DMS153 (cell line): Measurements from ENCODE around the gene RTN4R.
"Not testable (repeated sequence)": the region's sequence is repeated elsewhere in the genome, so short reads cannot be mapped to it uniquely, and the experiment has no call there.

ENCODE experiments used
- DNase-seq: peaks from one replicate; lab custom pipeline; 2025; lab: John Stamatoyannopoulos, UW

Gene RTN4R

DNA sequence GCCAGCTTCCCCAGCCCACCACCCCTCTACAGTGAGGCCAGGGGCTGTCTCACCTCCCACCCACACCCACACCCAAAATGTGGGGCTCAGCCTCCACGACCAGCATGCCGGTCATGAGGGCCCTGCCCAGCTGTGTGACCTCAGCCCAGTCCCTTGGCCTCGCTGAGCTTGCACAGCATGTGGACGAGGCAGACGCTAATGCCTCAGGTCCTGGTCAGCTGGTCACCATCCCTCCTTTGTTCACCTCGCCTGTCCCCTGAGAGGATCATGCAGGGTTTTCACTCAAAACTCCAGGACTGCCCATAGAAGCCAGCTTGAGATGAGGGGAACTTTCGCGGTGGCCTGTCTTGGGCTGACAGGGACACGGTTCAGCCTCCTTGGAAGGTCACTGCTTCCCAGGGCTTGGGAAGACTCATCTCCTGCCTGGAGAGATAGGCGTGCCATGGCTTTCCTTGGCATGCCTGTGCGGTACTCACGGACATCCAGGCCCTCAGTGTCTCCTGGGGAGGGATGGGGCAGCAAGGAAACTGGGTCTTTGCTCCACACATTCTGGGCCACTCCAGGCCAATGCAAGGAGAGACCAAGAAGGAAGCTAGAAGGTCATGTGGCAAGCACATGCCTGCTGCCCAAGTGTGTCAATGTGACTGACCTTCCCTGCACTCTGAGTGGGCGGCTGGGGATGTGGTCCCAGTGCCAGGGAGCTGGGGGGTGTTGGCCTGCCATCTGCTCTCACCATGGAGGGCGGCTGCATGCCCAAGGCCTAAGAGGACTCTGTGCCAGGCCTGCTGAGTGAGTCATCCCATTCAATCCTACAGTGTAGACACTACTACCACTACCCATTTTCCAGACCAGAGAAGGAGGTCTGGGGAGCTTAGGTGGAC, 3.2 kb upstream of the RTN4R start:
- no peak for DNase-seq

DNA sequence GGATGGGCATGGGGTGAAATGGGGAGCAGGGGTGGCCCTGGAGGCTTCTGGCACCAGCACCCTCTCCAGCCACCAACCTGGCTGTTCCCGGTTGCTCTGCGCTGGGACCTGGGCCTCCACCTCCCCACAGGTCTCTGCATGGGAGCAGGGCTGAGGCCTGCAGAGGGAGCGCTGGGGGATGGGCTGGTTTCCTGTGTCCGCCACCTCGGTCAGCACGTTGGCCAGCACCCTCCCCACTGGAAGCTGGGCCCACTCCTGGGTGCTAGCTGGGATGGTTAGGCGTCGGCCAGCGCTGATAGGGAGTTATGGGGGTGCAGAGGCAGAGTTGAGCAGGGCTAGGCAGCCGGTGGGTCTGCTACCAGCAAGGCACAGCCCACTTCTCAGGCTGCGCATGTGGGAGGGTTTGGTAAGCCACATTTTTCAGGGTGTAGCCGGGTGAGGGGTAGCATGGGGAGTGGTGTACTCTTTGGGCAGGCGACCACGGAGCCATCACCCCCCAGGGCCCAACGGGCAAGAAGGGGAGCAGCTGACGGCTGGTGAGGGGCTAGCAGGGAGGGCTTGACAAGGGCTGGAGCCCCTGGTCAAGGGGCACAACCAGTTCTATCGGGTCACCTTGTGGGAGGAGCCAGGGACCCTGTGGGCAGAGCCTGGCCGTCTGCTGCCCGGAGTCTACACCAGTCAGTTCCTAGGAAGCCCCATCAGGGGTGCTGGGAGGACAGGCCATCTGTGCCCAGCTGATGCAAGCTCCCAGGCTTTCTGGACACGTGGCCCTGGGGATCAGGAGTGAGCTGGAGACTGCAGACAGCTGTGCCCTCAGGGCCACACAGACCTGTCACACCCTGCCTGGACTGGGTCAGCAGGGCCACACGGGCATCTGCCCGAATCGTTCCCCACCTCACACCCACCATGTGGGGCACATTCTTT, 2.3 kb upstream of the RTN4R start:
- DNase-seq: not testable (repeated sequence)

DNA sequence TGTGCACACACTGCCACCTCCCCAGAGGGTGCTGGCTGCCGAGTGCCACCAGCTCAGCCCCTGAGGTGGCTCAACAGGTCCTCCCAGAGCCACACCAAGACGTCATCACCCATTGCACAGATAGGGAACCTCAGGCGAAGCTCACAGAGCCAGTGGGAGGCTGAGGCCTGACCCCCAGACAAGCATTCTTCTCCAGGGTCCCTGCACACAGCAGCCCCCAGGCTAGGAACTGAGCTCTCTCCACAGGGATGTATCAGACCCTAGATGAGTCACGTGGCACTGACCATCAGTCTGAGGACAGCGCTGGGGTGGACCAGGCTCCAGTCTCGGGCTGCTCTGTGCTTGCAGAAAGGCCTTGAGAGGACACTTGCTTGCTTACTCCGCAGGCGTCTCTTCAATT, 1.6 kb upstream of the RTN4R start:
- DNase-seq: not testable (repeated sequence)

- not testable (repeated sequence) for DNase-seq
Observed at GRCh38 chr22:20269201-20269600, 1.1 kb upstream of the RTN4R start.

- DNase-seq: no peak
Observed at GRCh38 chr22:20267441-20268278, 458 bp downstream of the RTN4R start.

- DNase-seq: not testable (repeated sequence)
Observed at GRCh38 chr22:20266667-20267440, 1.3 kb downstream of the RTN4R start.

DNA sequence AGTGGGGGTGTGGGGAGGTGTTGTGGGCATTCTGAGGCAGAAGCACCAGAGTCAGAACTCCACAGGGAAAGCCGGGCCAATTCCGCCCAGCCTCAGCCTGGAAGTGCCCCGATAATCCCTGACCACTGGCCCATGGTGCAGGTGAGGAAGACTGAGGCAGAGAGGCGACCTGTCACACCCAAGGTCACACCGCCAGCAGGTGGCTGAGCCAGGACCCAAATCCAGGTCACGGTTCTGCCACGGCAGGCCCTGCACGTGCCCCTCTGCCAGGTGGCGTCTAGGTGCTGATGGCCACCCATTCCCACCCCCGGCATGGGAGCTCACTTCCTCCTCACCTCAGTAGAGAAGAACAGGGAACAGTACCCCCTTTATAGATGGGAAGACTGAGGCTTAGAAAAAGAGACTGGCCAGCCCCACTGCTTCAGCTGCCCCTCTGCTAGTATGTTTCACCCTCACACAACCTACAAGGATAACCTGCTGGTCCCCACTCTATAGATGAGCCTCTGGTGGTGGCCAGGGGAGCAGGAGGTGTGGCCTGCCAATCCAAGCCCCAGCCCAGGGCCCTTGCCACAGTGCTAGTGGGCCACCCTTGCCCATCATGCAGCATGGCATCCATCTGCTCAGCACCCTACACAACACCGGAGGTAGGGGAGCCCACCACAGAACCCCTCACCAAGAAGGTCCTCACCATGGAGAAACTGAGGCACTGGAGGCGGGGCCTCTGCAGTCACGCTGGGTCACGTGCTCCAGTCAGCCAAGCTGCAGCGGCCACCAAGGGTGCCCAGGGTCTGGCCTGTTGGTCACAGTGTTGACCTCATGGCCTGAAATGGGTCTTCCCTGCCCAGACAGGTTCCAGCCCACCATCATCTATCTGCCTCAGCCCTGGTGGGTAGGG, 2.1 kb downstream of the RTN4R start:
- DNase-seq: not testable (repeated sequence)

DNA sequence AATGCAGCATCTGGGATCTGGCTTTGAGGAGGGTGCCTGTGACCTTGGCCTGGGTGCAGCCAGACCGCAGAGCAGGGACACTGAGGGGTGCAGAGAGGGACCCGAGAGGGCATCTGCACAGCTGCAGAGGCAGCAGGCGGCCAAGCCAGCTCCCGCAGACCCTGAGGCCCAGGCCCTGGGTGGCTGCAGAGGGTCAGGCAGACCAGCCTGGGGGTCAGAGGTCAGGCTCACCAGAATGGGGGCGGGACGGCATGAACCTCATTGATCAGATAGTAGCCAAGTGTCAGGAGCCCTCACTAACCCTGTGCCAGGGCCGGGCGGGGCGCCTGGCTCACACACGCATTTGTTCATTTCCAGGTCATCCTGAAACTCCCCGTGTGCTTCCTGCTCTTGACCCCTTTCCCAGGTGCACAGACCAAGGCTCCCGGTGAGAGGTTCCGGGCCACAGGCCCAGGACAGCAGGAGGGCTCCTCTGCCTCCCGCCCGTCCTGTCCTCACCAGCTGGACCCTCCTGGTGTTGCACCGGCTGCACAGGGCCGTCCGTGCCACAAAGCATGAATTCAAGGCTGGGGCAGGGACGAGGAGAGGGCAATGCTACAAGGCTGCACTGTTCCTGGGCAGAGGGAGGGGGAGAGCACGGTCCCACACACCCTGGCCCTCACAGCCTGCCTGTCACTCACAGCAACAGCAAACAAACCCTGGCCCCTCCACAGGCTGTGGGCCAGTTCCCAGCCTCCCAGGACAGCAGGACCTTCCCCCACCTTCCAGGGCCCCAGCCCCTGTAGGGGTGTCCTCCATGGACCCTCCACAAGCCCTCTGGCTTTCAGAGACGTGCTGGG, 3.3 kb downstream of the RTN4R start:
- DNase-seq: no peak

- not testable (repeated sequence) for DNase-seq
Observed at GRCh38 chr22:20263404-20264281, 4.5 kb downstream of the RTN4R start.

GRCh38 chr22:20262582-20263147, 5.5 kb downstream of the RTN4R start:
- no peak for DNase-seq

- no peak for DNase-seq
Observed at GRCh38 chr22:20261848-20262581, 6.1 kb downstream of the RTN4R start.

- DNase-seq: no peak
Observed at GRCh38 chr22:20260071-20260765, 7.9 kb downstream of the RTN4R start.

DNA sequence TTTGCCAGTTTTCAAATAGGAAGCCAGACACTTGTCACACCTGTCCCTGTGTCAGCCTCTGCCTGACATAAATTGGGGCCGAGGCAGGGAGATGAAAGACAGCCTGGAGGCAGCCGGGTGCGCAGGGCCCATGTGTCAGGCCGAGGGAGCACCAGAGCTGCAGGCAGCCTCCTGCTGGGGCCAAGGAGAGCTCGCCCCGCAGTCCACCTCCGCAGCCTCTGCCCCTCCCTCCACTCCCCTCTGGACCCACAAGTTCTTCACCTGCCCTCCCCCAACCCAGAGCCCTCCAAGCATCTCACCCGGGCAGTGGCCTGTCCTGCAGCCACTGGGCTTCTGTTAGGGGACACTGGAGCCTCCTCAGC, 8.8 kb downstream of the RTN4R start:
- DNase-seq: no peak

- no peak for DNase-seq
Observed at GRCh38 chr22:20258584-20259326, 9.4 kb downstream of the RTN4R start.

- no peak for DNase-seq
Observed at GRCh38 chr22:20258021-20258299, 10.2 kb downstream of the RTN4R start.
